HG03575 (cell line): ENCODE results near the gene TJP2.

Experiments
- ATAC-seq: cut with Tn5 transposase; IDR thresholded peaks from one replicate; pipeline ENCODE4 v1.9.1; 2021; ENCODE audit not compliant: unreplicated experiment, insufficient number of reproducible peaks, low FRiP score; ENCODE audit errors: extremely low read depth

The TJP2 gene

DNA sequence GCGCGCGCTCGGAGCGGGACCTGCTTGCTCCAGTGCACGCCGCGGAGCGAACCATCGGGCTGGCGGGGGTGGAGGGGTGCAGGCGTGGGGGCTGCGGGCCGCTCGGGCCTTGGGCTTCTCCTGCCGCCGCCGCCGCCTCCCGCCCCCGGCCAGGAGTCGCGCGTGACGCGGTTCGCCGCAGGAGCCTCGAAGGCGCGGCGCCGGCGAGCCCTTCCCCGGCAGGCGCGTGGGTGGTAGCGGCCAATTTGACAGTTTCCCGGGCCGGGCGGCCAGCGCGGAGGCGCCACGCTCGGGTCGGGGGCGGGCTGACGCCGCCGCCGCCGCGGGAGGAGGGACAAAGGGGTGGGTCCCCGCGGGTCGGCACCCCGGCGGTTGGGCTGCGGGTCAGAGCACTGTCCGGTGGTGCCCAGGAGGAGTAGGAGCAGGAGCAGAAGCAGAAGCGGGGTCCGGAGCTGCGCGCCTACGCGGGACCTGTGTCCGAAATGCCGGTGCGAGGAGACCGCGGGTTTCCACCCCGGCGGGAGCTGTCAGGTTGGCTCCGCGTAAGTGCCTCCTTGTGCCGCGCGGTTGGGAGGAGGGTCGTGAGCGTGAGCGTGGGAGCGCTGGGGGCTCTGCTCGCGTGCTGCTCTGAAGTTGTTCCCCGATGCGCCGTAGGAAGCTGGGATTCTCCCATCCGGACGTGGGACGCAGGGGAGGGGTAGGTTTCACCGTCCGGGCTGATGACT, at the start of gene TJP2:
TJP2 (plus strand) TSS at position 387 of the 725 bp plus-strand sequence; CDS start at position 483, 96 bp downstream.
- ATAC-seq = no peak

DNA sequence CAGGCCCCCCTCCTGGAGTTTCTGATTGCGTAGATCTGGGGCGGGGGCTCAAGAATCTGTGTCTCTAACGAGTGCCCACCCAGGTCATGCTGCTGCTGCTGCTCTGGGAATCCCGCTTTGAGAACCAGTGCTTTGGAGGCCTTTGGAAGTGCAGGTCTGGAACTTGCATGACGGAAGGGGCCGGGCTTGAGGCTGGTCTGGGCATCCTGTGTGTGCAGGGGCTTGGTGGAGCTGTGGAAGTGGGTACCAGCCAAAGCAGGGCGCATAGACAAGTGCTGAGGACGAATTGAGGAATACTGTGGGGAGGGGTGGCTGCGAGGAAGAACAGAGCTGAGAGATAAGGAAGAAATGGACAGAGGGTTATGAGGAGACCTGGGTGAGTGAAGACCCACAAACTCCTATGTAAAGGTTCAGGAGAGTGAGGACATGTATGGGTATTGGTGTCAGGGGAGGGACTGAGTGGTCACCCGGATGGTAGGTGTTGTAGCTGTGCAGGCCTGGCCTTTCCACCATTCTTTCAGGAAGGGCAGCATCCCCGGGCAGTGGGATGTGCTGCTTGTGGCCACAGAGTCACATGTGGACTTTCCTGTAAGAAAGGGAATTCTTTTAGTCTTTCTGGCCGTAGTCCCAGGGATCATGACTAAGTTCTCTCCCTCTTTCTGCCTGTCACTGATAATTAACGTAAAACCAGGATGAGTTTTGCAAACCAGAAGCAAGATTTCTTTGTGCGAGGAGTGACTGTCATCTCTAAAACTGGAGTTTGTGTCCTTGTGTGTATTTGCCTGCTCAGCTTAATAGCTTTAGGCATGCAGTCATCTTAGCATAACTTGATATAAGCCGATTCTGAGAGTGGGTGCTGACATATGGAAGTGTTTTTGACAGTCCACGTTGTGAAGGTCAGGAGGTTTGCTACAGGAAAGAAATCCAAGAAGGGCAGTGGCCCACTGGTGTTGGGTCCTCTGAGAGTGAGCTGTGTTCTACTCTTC, 43.3 kb upstream of the TJP2 start:
- ATAC-seq = no peak

DNA sequence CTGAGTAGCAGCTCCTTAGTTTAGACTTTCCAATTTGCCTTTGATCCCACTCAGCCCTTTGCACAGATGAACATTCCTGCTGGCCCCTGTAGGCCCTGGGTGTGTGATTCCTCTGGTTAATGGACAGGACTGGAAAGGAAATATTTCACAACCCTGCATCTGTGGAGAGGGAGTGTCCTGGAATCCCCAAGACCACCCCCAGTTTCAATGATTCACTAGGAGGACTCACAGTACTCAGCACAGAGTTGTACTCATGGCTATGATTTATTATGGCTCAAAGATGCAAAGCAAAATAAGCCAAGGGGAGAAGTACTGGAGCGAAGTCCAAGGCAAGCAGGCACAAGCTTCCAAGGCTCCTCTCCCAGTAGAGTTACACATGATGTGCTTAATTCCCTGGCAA, 42.4 kb upstream of the TJP2 start:
- ATAC-seq = no peak

DNA sequence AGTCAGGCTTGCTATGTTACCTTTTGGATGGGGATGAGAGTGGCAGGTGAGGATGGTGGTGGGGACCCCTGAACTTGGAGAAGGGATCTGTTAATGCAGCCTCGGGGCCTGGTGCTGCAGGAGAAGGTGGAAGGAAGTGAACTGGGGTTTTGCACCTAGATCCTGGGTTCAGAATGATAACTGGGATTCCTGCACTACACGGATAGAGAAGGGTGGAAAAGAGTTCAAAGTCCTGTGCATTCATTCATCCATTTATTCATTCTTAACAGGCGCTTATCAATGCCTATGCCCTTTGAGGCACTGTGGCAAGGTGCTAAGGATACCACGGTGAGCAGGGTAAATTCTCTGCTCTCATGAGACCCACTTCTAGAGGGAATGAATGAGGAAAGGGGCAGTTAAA, 41.7 kb upstream of the TJP2 start:
- no peak for ATAC-seq

DNA sequence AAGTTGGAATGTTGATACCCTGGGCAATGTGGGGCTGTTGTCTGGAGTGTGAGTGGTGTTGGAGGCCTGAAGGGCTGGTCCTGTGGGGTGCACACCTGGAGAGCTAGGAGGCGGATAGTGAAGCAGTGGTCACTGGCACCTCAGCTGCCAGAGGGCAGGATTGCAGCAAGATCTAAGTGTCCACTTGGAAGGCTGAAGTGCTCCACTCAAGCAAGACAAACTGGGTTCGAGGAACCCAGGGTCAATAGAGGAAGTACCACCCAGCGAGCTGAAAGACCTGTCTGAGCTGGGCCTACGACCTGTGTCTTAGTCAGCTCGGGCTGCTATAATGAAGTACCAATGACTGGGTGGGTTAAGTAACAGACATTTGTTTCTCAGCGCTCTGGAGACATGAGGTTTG, 39.7 kb upstream of the TJP2 start:
- ATAC-seq = no peak

DNA sequence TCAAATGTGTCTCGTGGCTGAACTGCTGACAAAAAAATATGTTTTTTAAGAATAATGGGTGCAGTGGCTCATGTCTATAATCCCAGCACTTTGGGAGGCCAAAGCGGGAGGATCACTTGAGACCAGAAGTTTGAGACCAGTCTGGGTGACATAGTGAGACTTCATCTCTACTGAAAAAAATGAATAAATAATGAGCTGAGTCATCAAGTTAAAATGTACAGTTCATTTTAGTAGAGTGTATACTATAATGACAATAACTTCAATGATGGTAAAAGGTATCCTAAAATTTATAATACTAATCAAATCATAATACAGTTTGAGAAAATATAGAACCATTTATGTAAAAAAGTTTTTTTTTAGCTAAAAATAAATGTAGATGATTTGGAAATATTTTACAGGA, 37.9 kb upstream of the TJP2 start:
- no peak for ATAC-seq

DNA sequence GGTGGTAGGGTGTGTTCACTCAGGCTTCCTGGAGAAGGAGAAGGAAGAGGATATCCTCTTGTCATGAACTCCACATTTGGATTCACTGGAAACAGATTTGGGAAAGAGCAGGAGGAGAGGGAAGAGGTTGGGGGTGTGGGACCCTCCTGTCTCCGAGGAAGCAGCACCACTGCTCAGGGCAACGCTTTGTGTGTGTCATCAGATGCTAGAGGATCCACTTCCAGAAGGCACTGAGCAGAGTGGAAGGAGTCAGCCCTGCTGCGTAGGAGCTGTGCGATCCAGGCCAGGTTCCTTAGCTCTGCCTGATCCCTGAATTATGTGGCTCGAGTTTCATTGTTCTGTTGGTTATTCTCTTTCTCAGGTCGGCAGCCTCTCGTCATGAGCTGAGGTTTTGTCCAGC, 37.3 kb upstream of the TJP2 start:
- ATAC-seq = no peak

DNA sequence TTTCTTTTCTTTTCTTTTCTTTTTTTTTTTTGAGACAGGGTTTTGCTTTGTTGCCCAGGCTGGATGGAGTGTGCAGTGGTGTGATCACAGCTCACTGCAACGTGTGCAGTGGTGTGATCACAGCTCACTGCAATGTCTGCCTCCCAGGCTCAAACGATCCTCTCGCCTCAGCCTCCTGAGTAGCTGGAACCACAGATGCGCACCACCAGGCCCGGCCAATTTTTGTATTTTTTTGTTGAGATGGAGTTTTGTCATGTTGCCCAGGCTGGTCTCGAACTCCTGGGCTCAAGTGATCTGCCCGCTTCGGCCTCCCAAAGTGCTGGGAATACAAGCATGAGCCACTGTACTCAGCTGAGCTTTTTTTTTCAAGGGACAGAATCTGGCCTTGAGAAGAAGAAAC, 36.8 kb upstream of the TJP2 start:
- no peak for ATAC-seq

DNA sequence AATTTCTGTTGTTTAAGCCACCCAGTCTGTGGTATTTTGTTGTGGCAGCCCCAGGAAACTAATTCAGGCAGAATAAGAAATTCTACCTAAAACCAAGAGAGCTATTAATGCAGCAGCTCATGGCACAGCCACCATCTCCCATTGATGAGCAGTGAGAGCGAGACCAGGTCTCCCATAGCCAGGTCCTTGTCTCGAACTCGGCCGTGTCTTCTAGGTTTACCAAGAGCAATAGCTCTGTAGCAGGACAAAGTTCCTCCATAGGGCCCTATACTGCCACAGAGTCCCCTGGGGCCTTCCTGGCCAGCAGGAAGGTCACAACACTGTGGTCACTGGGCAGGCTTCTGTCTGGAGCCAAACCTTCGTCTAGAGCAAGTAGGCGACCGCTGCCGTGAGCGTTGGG, 34.5 kb upstream of the TJP2 start:
- no peak for ATAC-seq

DNA sequence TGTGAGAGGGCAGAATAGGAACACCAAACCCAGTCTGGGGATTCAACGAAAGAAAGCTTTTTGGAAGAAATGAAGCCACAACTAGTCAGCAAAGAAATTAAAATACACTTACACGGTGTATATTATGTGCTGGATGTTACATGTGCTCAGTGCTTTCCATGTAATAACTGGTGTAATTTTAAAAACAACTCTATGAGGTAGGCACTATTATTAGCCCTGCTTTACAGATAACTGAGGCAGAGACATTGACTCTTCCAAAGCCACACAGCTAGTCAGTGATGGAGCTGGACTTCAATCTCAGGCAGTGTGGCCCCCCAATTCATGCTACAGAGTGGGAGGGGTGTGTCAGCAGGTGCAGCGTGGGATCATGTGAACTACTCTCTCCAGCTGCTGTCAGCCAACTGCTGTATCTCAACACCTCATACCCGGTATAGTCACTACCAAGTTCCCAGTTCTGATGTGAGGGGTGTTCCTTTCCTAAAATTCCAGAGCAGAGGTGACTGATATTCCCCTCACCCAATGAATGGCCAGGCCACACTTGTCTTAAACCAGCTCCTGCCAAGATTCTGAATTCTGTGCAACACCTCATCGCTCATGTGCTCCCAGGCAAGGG, 33.8 kb upstream of the TJP2 start:
- no peak for ATAC-seq

DNA sequence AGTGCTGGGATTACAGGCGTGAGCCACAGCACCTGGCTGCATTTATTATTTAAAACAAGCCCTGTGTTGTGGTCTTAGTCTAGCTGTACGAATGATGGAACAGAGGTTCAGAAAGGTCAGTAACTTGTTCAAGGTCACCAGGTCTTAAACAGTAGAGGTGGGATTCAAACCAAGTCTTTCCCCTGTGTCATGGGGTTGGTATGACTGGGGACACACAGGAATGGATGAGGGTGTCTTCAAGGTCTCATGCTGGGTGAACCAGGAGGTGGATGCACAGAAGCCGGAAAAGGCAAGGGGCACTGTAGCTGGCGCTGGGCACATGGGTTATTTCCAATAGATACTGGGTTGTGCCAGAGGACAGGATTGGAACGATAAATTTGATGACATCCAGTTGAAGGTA, 32.2 kb upstream of the TJP2 start:
- no peak for ATAC-seq

DNA sequence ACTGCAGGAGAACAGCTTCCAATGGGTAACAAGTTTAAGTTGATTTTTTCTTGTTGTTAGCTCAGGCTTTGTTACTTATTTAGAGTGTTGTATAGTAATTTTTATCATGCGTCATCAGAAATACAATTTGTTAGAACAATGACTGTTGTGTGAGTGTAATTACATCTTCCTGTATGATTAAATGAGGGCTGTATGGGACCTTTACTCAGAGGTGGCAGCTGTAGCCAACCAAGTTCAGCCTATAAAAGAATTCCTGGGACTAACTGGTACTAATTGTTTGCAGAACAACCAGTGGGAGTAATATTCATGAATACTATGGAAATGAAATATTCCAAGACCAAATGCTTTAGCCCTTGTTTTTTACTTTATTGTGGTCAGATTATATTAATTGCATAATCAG, 30.8 kb upstream of the TJP2 start:
- no peak for ATAC-seq

DNA sequence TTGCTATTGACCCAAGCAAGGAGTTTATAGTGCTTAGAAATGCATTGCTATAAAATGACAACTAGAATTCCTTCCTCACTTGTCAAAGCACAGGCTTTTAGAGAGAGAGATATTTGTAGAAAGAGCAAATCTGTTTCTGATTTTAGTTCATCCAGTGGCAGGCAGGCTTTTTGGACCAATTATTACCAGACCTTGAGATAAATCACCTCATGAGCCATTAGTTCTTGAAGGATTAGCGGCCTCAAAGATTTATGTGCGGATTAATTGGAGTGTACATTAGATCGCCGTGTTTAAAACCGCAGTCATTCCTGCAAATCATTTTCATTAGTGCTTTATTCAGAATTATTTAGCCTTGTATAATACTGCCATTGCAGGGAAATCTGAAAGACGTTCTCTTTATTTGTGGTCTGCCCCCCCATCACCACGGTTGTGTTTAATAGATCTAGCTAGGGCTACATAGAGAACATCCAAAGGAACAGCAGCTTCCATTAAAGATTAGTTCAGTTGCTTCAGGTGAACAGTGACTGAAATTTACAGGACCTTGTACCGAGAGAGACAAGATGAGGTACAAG, 28.8 kb upstream of the TJP2 start:
- no peak for ATAC-seq

DNA sequence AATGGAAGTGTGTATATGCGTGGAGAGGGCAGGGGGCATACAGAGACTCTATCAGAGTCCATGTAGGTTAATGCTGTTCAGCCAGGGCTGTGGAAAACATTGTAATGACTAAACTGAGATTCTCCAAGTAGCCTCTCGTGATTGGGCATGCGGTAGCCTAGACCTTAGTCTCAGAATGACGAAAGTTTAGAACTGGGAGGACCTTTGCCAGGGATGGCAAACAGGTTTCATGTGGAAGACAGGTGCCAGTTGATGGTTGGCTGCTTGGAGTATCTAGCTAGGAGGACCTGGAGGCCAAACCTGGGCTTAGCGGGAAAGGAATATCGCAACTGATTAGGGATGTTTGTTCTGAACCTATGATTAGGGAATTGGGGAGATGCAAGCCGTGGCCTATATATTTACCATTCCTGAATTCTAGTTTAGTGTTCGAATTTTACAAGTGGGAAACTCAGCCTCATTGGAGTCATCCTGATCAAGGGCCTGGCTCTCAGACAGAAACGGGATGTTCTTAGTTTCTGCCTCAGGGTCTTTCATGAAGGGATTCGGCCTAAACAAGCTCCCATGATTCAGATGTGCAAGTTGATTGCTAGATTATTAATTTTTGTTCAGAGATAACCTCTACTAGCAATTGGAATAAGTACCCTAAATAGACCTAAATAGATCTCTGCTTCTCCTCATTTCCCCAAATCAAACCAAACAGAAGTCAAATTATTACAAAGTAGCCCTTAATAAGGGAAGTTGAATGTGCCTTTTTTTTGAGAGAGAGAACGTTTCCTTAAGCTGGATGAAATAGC, 26.8 kb upstream of the TJP2 start:
- no peak for ATAC-seq

DNA sequence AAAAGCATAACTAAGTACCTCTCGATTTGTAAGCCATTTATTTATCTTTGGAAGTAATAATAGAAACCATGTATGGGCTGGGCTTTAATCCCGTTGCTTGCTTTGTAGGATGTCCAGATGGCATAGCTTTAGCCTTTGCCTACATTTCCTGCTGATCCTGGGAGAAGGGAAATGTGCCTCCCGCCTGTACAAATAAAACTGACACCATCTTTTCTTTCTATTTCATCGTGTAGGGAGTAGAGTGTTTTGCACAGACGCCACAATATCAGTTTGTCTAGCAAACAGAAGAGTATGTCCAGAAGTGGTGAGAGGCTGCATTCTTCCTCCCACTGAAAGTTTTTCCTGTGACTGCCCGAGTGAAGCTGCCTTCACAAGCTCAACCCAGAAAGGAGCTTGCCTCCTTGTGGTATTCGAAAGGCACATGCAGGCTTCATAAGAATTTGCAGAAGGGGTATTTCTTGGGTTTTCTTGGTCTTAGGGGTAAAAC, 24.7 kb upstream of the TJP2 start:
- ATAC-seq = no peak

DNA sequence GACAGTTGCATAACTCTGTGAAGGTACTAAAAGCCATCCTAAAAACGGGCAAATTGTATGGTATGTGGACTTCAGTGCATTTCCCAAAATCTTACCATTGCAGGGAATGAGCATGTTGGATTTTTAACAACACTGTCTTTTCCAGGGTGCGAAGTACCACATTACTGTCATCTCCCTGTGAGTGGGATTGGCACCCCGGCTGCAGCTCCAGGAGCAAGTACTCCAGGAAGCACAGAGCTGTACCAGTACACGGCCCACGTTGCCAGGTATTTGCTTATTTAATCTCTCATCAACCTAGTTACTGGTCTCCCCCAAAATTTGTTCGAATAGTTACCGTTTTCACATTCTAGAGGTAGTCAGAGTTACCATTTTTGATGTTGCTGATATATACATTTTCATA, 22.6 kb upstream of the TJP2 start:
- ATAC-seq = no peak

DNA sequence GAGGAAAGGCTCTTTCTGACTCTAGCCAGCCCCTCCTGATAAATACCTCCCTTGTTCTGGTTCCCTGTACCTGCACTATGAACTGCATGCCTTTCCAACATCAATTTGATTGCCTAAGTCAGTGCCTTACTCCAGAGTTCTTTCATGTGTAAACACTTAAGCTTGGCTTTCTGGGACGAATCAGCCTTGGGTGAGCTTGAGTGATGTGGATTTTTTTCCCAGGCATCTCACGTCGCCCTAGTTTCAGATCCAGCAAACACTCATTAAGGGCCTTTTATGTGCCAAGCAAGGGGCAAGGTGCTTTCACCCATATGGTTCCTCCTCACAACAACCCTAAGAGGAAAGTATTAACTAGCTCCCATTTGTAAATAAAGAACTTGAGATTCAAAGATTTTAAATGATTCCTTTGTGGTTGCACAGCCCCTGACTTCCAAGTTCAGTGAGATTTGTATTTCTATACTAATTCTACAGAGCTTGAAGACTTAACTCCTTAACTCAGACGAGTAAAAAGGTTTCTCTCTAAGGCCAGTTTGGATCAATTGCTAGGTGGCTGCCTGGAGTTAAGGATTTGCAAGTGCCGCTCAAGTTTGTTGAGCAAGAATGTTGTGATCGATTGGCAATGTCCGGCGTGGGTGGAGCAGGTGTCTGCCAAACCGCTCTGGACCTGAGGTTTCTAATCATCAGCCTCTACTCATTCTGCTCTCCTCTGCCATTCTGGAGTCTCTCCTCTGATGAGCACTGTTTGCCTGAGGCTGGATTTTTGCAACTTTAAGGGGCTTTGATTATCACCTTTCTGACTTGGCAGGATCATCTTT, 20.2 kb upstream of the TJP2 start:
- ATAC-seq = no peak
